GM18498 (cell line): Measurements from ENCODE around the gene SPIRE2.
A peak's percentile ranks its signal among the peaks of the same experiment; 100 is the strongest.
"Not testable (repeated sequence)": the region's sequence is repeated elsewhere in the genome, so short reads cannot be mapped to it uniquely, and the experiment has no call there.

Experiments
- ATAC-seq: cut with Tn5 transposase; IDR thresholded peaks from one replicate; pipeline ENCODE4 v1.9.1; 2021; ENCODE audit warnings: mild to moderate bottlenecking, moderate library complexity; ENCODE audit not compliant: unreplicated experiment

Gene SPIRE2

GRCh38 chr16:89862732-89863131 is 34.5 kb downstream of the SPIRE2 start:
- no peak for ATAC-seq

- ATAC-seq, result peak; percentile 71
Measured at GRCh38 chr16:89863741-89864526, 35.7 kb downstream of the SPIRE2 start.

GRCh38 chr16:89864527-89864820 is 36.2 kb downstream of the SPIRE2 start:
- peak; percentile 3 for ATAC-seq

- no peak for ATAC-seq
Measured at GRCh38 chr16:89867918-89868317, 39.6 kb downstream of the SPIRE2 start.

- no peak for ATAC-seq
Measured at GRCh38 chr16:89869911-89870310, 41.6 kb downstream of the SPIRE2 start.

GRCh38 chr16:89870440-89870839 is 42.2 kb downstream of the SPIRE2 start:
- no peak for ATAC-seq

GRCh38 chr16:89871895-89872294 is 43.6 kb downstream of the SPIRE2 start:
- no peak for ATAC-seq

GRCh38 chr16:89873109-89873971 is 45.1 kb downstream of the SPIRE2 start, which contains the start of gene TCF25:
Gene TCF25 (plus strand): TSS chr16:89873592. CDS start chr16:89873668, 76 bp downstream.
- ATAC-seq, result peak; percentile 42

- ATAC-seq, result peak; percentile 69
Measured at GRCh38 chr16:89873972-89874689, 45.9 kb downstream of the SPIRE2 start.

GRCh38 chr16:89879123-89879522 is 50.8 kb downstream of the SPIRE2 start:
- not testable (repeated sequence) for ATAC-seq

- ATAC-seq, result no peak
Measured at GRCh38 chr16:89880477-89881367, 52.4 kb downstream of the SPIRE2 start.

GRCh38 chr16:89881368-89881730 is 53.1 kb downstream of the SPIRE2 start:
- no peak for ATAC-seq

GRCh38 chr16:89883346-89884040 is 55.2 kb downstream of the SPIRE2 start:
- no peak for ATAC-seq

GRCh38 chr16:89884041-89884421 is 55.8 kb downstream of the SPIRE2 start:
- no peak for ATAC-seq

- ATAC-seq, result no peak
Measured at GRCh38 chr16:89887243-89887642, 59.0 kb downstream of the SPIRE2 start.

- ATAC-seq, result no peak
Measured at GRCh38 chr16:89890200-89890599, 61.9 kb downstream of the SPIRE2 start.

- ATAC-seq, result no peak
Measured at GRCh38 chr16:89890886-89891657, 62.8 kb downstream of the SPIRE2 start.

- ATAC-seq, result no peak
Measured at GRCh38 chr16:89892055-89892630, 63.9 kb downstream of the SPIRE2 start.

- no peak for ATAC-seq
Measured at GRCh38 chr16:89892635-89893034, 64.4 kb downstream of the SPIRE2 start.
